ENCODE measurements around the gene FLCN.
"Not testable (repeated sequence)": the region's sequence is repeated elsewhere in the genome, so short reads cannot be mapped to it uniquely, and the experiment has no call there.

FLCN gene

DNA sequence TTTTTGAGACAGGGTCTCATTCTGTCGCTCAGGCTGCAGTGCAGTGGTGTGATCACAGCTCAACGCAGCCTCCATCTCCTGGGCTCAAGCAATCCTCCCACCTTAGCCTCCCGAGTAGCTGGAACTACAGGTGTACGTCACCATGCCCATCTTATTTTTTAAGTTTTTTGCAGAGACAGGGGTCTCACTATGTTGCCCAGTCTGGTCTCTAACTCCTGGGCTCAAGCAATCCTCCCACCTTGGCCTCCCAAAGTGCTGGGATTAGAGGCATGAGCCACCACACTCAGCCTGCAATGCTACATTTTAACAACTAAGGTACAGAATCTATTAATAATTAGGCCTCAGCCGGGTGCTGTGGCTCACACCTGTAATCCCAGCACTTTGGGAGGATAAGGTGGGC, 40.5 kb upstream of the FLCN start:
- H3K4me1 ChIP-seq (ENCODE audit: control insufficient read depth in 1 of 2, insufficient read depth in 2 of 2, low read length in 2 of 2); H2BK120ac ChIP-seq (ENCODE audit: insufficient read depth, low read length, poor library complexity); H3K79me2 ChIP-seq (ENCODE audit: control insufficient read depth, insufficient read depth, low read length, poor library complexity); H2BK12ac ChIP-seq (ENCODE audit: low read length); H4K12ac ChIP-seq (ENCODE audit: low read depth, low read length); H3K14ac ChIP-seq (ENCODE audit: low read length); H3K4me2 ChIP-seq (ENCODE audit: low read length); H2BK5ac ChIP-seq (ENCODE audit: low read depth, low read length, poor library complexity); H3K9me3 ChIP-seq (ENCODE audit: insufficient read depth, low read depth, low read length); H3K23ac ChIP-seq (ENCODE audit: low read length); DNase-seq; H2AK5ac ChIP-seq (ENCODE audit: low read length); H2AFZ ChIP-seq (ENCODE audit: insufficient read depth, low read length, poor library complexity); H4K91ac ChIP-seq (ENCODE audit: low read depth, low read length); H3K27ac ChIP-seq (ENCODE audit: low read depth, low read length); H4K8ac ChIP-seq (ENCODE audit: low read depth, low read length); H3K9ac ChIP-seq (ENCODE audit: low read length); H3K18ac ChIP-seq (ENCODE audit: low read length); H3K79me1 ChIP-seq (ENCODE audit: low read length); H3K4me3 ChIP-seq (ENCODE audit: low read depth, low read length); H3K27me3 ChIP-seq (ENCODE audit: insufficient read depth, low read length): not testable (repeated sequence)
- no CpG with 5 or more reads among the region's 5 CpGs for WGBS (ENCODE audit: extremely low coverage, insufficient coverage, insufficient read length)
- Histone ChIP-seq H3K4ac (ENCODE audit: low read depth, low read length) (peak overlapping the region; percentile 60), H3K36me3 (ENCODE audit: control insufficient read depth in 1 of 2, insufficient read depth in 2 of 2, low read length in 2 of 2) (peaks cover 8 to 17% of the 10 kb centered on the region in 2 experiments)

DNA sequence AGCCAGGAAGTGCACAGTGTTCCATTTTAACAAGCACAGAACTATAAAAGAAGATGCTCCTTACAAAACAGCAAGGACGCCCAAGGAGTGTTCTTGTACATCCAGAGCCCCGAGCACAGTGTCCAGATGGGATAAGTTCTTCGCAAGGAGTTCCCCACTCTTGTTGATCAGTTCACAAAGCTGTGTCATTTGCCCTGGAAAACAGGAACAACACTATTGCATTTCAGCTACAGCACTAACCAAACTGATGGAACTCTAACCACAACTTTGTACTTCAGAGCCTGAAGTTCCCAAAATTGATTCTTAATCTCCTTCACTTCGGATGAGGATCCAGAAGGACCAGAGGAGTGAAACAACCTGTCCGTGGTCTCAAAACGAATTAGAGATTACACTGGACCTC, 39.0 kb upstream of the FLCN start:
- Histone ChIP-seq H4K8ac (ENCODE audit: low read depth, low read length) (no peak overlapping the region), H3K4me2 (ENCODE audit: low read length) (no peak overlapping the region), H3K79me2 (ENCODE audit: control insufficient read depth, insufficient read depth, low read length, poor library complexity) (peaks cover 8% of the 10 kb centered on the region), H3K9me3 (ENCODE audit: insufficient read depth, low read depth, low read length) (no peaks in the 10 kb centered on the region), H3K36me3 (ENCODE audit: control insufficient read depth in 1 of 2, insufficient read depth in 2 of 2, low read length in 2 of 2) (peaks cover 8 to 22% of the 10 kb centered on the region in 2 experiments), H3K27ac (ENCODE audit: low read depth, low read length) (no peak overlapping the region), H4K12ac (ENCODE audit: low read depth, low read length) (no peak overlapping the region), H2AFZ (ENCODE audit: insufficient read depth, low read length, poor library complexity) (no peak overlapping the region), H3K14ac (ENCODE audit: low read length) (no peak overlapping the region), H2BK5ac (ENCODE audit: low read depth, low read length, poor library complexity) (no peak overlapping the region), H2BK12ac (ENCODE audit: low read length) (no peak overlapping the region), H3K18ac (ENCODE audit: low read length) (no peak overlapping the region), H3K23ac (ENCODE audit: low read length) (no peak overlapping the region), H3K4me1 (ENCODE audit: control insufficient read depth in 1 of 2, insufficient read depth in 2 of 2, low read length in 2 of 2) (peaks cover 3 to 5% of the 10 kb centered on the region in 2 experiments), H3K4me3 (ENCODE audit: low read depth, low read length) (no peak overlapping the region), H3K4ac (ENCODE audit: low read depth, low read length) (no peak overlapping the region), H3K9ac (ENCODE audit: low read length) (no peak overlapping the region), H2BK120ac (ENCODE audit: insufficient read depth, low read length, poor library complexity) (no peak overlapping the region), H2AK5ac (ENCODE audit: low read length) (no peak overlapping the region), H4K91ac (ENCODE audit: low read depth, low read length) (no peak overlapping the region), H3K79me1 (ENCODE audit: low read length) (peaks cover 3% of the 10 kb centered on the region), H3K27me3 (ENCODE audit: insufficient read depth, low read length) (no peaks in the 10 kb centered on the region)
- WGBS (ENCODE audit: extremely low coverage, insufficient coverage, insufficient read length) = no CpG with 5 or more reads among the region's 6 CpGs
- DNase-seq = no peak

DNA sequence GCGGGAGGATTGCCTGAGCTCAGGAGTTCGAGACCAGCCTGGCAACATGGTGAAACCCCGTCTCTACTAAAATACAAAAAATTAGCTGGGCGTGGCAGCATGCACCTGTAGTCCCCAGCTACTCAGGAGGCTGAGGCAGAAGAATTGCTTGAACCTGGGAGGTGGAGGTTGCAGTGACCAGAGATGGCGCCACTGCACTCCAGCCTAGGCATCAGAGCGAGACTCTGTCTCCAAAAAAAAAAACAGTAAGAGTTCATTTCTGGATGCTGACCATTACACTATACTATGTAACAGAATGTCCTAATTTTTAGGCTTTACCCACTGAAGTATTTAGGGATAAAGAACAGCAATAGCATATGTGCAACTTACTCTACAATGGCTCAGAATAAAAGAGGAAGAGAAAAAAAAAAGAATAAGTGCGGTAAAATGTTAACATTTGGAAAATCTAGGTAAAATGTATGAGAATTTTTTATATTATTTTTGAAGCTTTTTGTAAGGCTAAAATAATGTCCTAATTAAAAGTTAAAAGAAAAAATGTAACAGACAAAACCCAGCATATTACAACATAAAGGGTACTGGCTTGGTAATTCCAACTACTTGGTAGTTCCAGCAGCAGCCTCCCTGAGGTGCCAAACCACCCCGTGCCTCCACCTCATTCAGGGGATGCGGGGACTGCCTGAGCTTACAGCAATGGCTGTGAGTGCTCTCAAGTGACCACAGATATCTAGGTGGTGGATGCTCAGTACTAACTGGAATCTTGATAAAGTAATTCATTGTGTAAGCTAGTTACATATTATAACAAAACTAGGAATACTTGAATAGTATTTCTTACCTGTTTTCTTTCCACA, 33.2 kb upstream of the FLCN start:
- H3K4me2 ChIP-seq (ENCODE audit: low read length) = no peak overlapping the region
- no peak overlapping the region for H4K8ac ChIP-seq (ENCODE audit: low read depth, low read length)
- H3K9ac ChIP-seq (ENCODE audit: low read length) = no peak overlapping the region
- no peak overlapping the region for H2BK120ac ChIP-seq (ENCODE audit: insufficient read depth, low read length, poor library complexity)
- H3K27me3 ChIP-seq (ENCODE audit: insufficient read depth, low read length) = no peaks in the 10 kb centered on the region
- H2BK5ac ChIP-seq (ENCODE audit: low read depth, low read length, poor library complexity) = no peak overlapping the region
- peaks cover 29 to 47% of the 10 kb centered on the region in 2 experiments for H3K36me3 ChIP-seq (ENCODE audit: control insufficient read depth in 1 of 2, insufficient read depth in 2 of 2, low read length in 2 of 2)
- H3K27ac ChIP-seq (ENCODE audit: low read depth, low read length) = no peak overlapping the region
- H2AK5ac ChIP-seq (ENCODE audit: low read length) = no peak overlapping the region
- no peak overlapping the region for H2BK12ac ChIP-seq (ENCODE audit: low read length)
- H3K9me3 ChIP-seq (ENCODE audit: insufficient read depth, low read depth, low read length) = no peaks in the 10 kb centered on the region
- DNase-seq = no peak
- no peak overlapping the region for H3K4ac ChIP-seq (ENCODE audit: low read depth, low read length)
- WGBS (ENCODE audit: extremely low coverage, insufficient coverage, insufficient read length) = no CpG with 5 or more reads among the region's 9 CpGs
- H2AFZ ChIP-seq (ENCODE audit: insufficient read depth, low read length, poor library complexity) = no peak overlapping the region
- H4K91ac ChIP-seq (ENCODE audit: low read depth, low read length) = no peak overlapping the region
- H3K4me3 ChIP-seq (ENCODE audit: low read depth, low read length) = no peak overlapping the region
- H4K12ac ChIP-seq (ENCODE audit: low read depth, low read length) = no peak overlapping the region
- no peaks in the 10 kb centered on the region for H3K4me1 ChIP-seq (ENCODE audit: control insufficient read depth in 1 of 2, insufficient read depth in 2 of 2, low read length in 2 of 2)
- H3K79me2 ChIP-seq (ENCODE audit: control insufficient read depth, insufficient read depth, low read length, poor library complexity) = no peaks in the 10 kb centered on the region
- no peak overlapping the region for H3K18ac ChIP-seq (ENCODE audit: low read length)
- H3K23ac ChIP-seq (ENCODE audit: low read length) = no peak overlapping the region
- H3K14ac ChIP-seq (ENCODE audit: low read length) = no peak overlapping the region
- no peaks in the 10 kb centered on the region for H3K79me1 ChIP-seq (ENCODE audit: low read length)

GRCh38 chr17:17264430-17264829, 27.5 kb upstream of the FLCN start:
- Histone ChIP-seq H3K4me3 (ENCODE audit: low read depth, low read length) (no peak overlapping the region), H2BK5ac (ENCODE audit: low read depth, low read length, poor library complexity) (no peak overlapping the region), H4K8ac (ENCODE audit: low read depth, low read length) (no peak overlapping the region), H4K12ac (ENCODE audit: low read depth, low read length) (no peak overlapping the region), H3K23ac (ENCODE audit: low read length) (no peak overlapping the region), H3K36me3 (ENCODE audit: control insufficient read depth in 1 of 2, insufficient read depth in 2 of 2, low read length in 2 of 2) (peaks cover 43 to 45% of the 10 kb centered on the region in 2 experiments), H3K14ac (ENCODE audit: low read length) (no peak overlapping the region), H3K79me1 (ENCODE audit: low read length) (no peaks in the 10 kb centered on the region), H3K79me2 (ENCODE audit: control insufficient read depth, insufficient read depth, low read length, poor library complexity) (no peaks in the 10 kb centered on the region), H2AFZ (ENCODE audit: insufficient read depth, low read length, poor library complexity) (no peak overlapping the region), H3K27ac (ENCODE audit: low read depth, low read length) (no peak overlapping the region), H2BK12ac (ENCODE audit: low read length) (no peak overlapping the region), H3K4me2 (ENCODE audit: low read length) (no peak overlapping the region), H3K27me3 (ENCODE audit: insufficient read depth, low read length) (no peaks in the 10 kb centered on the region), H3K4ac (ENCODE audit: low read depth, low read length) (no peak overlapping the region), H2BK120ac (ENCODE audit: insufficient read depth, low read length, poor library complexity) (no peak overlapping the region), H3K9me3 (ENCODE audit: insufficient read depth, low read depth, low read length) (no peaks in the 10 kb centered on the region), H2AK5ac (ENCODE audit: low read length) (no peak overlapping the region), H3K4me1 (ENCODE audit: control insufficient read depth in 1 of 2, insufficient read depth in 2 of 2, low read length in 2 of 2) (no peaks in the 10 kb centered on the region), H3K9ac (ENCODE audit: low read length) (no peak overlapping the region), H3K18ac (ENCODE audit: low read length) (no peak overlapping the region), H4K91ac (ENCODE audit: low read depth, low read length) (no peak overlapping the region)
- WGBS (ENCODE audit: extremely low coverage, insufficient coverage, insufficient read length) = no CpG with 5 or more reads among the region's 2 CpGs
- DNase-seq = no peak

Measured in trophoblast cell (in vitro differentiated cells and primary cell).